ENCODE data around the gene CD55.

CD55 gene

DNA sequence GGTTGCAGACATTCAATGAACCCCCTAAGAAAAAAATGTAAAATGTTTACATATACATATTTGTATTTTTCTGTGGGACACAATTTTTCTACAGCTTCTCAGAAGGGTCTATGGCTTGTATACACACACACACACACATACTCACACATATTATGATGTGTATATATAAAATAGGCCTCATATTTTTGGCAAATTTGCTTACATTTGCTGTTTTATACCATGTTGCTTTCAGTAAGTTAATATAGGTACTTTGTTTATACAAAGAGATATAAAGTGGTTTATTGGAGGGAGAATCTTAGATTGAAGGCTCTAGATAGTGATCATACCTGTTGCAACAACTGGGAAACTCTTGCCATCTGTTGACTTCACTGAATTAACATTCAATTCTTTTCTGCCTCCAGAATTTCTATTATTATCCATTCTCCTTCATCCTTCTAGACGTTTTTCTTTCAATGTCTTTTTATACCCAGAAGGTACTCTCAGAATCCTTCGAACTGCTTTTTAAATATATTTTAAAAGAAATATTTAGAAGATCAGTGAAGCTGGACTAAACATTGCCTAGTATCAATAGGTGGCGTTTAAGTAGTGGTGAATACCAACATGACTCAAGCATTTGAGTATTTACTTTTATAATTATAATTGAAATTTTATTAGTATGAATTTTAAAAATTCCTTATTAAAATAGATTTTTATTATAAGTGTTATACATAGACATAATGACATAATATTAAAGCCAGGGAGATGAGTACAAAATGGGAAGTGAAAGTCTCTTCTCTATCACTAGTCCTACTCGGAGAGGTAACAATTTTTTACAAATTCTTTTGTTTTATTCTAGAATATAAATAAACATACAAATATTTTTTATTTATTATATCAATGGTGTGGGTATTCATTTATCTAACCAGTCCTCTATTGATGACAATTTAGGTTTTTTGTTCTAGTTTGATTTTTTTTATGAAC is 10.2 kb downstream of the CD55 start:
- DNase-seq: no peak

DNA sequence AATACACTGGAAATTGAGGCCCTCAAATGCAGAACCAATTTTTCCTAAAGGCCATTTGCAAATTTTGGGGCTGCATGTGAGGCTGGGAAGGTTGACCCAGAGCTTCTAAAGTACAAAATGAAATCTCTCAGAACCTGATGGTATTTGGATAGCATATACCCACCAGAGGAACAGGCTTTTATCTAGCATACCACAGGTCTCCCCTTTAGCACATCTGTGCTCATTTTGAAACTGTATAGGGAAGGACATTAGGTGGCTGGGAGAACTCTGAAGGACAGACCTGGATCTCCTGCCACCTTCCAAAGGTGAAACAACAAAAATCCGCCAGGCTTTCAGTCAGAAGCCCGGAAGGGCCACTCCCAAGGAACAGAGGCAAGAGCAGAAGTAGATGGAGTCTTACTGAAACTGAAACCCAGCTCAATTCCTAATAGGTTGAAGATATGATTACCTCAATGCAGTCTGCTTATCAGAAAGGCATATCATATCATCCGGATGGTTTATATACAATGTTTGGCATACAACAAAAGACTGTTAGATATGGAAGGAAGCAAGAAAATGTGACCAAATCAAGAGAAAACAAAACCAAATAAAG is 11.6 kb downstream of the CD55 start:
- no peak for DNase-seq

DNA sequence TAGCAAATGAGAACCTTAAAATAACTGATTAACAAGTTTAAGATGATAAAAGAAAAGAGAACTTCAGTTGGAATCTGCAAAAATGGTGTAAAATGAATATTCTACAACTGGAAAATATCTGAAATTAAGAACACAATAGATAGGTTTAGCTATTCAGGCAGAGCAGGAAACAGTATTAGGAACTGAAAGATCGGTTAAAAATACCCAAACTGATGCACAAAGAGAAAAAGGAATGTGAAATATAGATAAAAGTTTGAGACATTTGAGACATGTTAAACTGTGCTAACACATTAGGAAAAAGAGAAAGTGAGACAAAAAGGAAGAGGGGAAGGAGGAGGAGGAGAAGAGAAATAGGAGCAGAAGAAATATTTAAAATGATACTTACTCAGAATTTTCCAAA is 12.1 kb downstream of the CD55 start:
- no peak for DNase-seq

DNA sequence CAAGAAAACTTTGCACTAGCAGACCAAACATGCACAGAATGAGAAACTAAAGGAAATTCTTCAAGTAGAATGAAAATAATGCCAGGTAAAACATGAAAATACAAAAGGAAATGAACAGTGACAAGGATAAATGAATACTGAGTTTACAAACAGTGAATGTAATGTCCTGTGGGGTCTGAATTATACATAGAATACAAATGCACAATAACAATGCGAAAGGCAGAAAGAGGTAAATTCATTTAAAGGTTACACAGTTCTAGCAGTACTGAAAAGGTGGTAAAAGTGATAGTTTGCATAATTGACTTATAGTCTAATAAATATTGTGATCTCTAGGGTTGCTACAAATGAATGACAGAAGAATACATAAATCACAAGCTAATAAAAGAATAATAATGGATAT is 12.9 kb downstream of the CD55 start:
- no peak for DNase-seq

DNA sequence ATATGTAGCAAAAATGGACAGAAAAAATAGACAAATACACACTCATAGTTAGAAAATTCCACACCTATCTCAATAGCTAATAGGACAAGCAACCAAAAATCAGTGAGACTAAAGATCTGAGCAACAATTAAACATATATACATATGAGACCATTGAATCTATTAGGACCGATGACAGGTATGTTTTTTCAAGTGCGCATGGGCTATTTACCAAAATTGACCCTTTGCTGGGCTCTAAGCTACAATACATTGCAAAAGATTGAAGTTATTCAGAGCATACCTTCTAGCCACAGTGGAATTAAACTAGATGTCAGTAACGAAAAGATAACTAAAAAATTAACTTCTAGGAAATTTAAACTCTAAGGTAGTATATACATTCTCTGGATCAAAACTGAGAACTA is 13.7 kb downstream of the CD55 start:
- no peak for DNase-seq

DNA sequence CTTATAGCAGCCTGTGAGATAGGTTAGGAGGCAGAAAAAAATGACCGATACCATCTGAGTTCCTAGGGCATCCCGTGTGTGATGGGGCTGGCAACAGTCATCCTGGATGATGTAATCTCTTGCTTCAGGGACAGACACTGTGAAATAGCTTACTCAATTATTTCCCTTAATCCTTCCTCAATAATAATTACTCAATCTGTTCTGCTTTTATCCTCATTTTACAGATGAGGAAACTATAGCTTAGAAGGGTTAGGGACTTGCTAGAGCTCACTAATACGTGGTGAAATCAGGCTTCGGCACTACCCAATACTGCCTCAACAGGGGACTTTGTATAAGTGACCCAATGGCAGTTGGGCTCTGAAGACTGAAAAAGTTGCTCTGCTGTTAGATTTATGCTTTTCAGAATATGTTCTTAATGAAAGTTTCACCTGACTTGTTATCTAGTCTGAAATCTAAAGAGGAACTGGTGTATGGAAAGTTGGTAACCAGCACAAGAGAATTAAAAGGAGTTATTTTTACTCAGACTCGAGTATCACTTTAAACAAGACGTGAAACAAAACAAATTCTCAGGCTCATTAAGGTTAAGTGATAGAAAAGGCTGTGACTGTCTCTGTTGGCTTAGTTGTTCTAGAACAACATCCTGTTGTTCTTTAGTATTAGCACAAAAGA is 14.4 kb downstream of the CD55 start:
- no peak for DNase-seq

DNA sequence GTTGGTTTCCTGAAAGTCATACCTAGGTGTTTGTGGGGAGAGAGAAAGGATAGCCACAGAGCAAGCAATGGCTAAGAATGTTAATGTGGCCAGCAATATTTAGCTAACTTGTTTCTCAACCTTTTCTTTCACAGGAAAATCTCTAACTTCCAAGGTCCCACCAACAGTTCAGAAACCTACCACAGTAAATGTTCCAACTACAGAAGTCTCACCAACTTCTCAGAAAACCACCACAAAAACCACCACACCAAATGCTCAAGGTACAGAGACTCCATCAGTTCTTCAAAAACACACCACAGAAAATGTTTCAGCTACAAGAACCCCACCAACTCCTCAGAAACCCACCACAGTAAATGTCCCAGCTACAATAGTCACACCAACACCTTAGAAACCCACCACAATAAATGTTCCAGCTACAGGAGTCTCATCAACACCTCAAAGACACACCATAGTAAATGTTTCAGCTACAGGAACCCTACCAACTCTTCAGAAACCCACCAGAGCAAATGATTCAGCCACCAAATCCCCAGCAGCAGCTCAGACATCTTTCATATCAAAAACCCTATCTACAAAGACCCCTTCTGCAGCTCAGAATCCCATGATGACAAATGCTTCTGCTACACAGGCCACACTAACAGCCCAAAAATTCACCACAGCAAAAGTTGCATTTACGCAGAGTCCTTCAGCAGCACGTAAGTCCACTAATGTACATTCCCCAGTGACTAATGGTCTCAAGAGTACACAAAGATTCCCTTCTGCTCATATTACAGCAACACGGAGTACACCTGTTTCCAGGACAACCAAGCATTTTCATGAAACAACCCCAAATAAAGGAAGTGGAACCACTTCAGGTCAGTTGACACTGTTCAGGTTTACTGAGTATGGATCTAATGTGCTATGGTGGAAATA is 15.3 kb downstream of the CD55 start:
- no peak for DNase-seq

DNA sequence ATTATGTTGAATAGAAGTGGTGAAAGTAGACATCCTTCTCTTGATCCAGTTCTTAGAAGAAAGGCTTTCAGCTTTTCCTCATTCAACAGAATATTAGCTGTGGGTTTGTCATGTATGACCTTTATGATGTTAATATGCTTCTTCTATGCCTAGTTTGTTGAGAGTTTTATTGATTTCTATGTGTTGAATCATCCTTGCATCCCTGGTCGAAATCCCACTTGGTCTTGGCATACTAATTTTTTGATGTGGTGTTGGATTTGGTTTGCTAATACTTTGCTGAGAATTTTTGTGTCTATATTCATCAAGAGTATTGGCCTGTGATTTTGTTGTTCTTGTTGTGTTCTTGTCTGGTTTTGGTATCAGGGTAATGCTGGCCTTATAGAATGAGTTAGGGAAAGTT is 20.9 kb downstream of the CD55 start:
- DNase-seq: no peak

DNA sequence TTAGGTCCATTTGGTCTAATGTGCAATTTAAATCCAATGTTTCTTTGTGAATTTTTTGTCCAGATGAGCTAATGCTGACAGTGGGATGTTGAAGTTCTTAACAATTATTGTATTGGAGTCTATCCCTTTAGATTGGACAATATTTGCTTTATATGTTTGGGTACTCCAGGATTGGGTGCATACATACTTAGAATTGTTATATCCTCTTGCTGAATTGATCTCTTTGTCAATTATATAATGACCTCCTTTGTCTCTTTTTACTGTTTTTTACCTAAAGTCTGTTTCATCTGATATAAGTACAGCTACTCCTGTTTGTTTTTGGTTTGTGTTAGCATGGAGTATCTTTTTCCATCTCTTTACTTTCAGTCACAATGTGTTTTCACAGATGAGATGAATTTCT is 22.2 kb downstream of the CD55 start:
- no peak for DNase-seq

DNA sequence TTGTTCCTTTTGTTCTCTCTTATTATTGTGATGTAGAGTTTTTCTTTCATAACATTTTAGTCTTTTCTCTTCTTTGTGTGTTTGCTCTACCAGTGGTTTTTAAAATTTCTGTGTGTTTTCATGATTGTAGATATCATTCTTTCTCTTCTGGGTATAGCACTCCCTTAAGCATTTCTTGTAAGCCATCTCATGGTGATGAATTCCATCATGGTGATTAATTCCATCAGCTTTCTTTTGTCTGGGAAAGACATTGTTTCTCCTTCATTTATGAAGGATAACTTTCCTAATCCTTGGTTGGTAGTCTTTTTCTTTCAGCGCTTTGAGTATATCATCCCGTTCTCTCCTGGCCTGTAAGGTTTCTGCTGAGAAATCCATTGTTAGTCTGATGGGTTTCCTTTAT is 22.7 kb downstream of the CD55 start:
- no peak for DNase-seq

DNA sequence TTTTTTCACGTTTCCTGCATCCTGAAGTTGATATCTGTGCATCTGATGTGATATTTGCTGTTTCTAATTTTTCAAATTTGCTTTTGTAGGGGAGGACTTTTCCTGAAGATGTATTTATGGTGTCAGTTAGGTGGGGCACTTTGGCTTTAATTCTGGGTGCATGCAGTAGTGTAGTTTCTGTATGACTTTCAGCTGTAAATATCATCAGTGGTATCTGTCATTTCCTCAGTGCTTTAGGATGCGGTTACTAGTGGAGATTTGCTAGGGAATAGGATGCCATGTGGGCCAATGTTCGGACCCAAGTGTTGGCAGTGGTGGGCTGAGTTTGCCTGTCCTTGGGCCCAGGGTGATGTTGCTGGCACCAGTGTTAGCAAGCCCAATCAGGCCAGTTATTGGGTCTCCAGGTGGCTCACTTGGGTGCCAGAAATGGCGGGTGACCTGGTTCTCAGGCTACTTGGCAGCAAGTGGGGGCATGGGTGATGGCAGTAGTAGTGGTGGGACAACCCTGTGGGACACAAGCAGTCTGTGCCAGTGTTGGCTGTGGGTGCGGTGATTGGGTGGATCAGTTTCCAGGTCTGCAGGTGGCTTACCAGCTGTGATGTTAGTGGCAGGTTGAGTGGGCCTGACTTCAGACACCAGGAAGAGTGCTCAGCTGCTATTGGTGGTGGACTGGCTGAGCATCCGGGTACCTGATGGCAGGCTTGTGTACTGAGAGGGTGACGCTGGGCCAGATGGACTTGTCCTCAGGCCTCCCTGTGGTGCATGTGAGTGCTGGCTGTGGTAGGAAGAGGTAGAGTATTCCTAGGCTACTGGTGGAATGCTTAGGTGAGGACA is 24.4 kb downstream of the CD55 start:
- no peak for DNase-seq

DNA sequence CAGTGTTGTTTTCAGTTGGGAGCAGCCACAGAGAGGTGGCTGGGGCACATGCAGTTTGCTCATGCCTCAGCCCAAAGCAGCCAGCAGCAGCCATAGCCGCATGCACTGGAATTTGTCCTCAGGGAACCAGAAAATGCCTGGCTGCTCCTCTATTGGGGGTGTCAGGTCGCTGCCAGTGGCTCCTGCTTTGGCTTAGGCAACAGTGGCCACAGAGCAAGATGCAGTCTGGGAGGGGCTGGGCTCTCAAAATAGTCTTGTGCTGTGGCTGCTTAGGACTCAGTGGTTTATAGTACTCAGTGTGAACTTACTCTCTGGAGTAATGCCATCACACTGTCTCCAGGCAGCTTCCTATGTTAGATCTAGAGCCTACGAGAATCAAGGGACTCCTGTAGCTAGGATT is 25.0 kb downstream of the CD55 start:
- no peak for DNase-seq

DNA sequence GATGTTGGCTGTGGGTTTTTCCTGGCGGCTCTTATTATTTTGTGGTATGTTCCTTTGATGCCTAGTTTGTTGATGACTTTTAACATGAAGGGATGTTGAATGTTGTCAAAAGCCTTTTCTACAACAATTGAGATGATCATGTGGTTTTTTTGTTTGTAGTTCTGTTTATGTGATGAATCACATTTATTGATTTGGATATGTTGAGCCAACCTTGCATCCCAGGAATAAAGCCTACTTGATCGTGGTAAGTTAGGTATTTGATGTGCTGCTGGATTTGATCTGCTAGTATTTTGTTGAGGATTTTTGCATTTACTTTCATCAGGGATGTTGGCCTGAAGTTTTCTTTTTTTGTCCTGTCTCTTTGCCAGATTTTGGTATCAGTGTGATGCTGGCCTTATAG is 28.5 kb downstream of the CD55 start:
- DNase-seq: no peak

DNA sequence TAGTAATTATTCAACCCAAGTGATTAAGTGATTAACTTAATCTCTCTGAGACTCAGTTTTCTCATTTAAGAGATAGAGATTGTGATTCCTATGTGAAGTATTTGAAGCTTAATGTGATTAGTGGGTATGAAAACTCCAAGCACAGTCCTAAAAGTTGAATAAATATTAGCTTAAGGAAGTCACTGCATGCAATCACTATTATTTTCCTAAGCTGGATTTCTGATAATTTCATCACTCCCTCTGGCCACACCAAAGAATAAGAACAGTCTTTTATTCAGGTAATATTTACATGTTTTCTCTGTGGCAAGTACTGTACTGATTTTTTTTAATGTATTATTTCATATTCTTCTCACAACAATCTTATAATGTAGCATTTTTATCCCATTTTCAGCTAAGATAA is 31.1 kb downstream of the CD55 start:
- DNase-seq: no peak

DNA sequence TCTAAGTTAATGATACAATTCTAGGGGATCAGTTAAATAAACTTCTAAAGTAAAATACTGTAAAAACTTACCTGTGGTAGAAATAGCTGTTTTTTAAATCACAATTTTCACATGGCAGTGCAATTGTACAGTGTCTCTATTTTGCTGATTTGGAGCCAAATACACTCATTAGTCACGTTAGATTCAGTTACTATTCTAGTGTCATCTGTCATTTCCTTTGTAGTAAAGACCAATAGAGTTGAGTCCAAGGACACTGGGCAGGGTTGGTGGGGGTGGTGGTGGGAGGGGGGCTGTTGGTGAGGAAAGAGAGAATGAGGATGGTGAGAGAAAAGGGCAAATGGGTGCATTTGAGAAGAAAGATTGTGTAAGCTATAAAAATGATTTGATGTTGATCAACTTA is 33.6 kb downstream of the CD55 start:
- DNase-seq: no peak

DNA sequence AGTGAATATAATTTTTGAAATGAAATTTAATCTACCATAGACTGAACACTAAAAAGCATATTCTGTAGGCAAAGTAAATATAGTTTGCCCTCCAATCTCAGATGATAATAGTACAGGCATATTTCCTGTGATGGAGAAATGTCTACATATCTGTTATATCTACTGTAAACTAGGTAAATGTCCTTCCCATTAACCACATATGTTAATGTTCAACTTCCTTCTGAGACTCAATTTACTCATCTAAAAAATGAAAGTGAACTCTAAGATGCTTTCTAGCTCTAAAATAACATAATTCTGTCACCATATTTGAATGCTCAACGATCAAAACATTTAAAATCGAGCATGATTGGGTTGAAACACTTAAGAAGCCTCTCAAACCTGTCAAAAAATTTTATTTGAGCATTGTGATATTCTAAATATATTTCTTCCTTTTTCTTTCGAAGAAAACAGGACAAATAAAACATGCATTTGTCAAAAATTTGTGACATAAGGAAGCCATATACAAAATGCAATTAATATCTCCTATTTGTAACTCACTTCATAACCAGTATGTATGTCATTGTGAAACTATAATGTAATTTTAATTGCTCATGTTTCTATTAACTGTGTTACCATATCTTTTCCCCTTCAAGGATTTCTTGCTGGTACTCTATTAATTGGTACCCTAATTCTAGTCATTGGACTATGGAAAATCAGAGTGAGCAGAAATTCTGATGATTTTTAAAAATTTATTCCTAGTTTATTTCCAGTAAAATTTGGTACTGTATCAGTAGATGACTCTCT is 34.2 kb downstream of the CD55 start:
- no peak for DNase-seq

DNA sequence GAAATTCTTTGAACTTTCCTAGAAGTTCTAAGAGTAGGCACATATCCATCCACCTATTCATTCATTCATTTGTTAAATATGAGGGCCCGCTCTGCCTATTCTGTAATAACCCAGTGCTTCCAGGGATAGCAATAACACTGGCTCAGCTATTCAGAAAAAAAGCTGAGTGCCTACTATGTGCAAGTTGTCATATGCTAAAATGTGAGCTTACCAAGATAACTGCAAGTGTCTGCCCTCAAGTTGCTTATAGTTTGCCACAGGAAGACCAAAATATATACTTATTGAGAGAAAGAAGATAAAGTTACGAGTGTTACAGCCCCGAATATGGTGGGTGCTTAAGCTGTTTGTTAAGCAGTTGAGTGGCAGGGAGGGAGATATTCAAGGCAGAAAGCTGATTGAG is 39.6 kb downstream of the CD55 start:
- no peak for DNase-seq

DNA sequence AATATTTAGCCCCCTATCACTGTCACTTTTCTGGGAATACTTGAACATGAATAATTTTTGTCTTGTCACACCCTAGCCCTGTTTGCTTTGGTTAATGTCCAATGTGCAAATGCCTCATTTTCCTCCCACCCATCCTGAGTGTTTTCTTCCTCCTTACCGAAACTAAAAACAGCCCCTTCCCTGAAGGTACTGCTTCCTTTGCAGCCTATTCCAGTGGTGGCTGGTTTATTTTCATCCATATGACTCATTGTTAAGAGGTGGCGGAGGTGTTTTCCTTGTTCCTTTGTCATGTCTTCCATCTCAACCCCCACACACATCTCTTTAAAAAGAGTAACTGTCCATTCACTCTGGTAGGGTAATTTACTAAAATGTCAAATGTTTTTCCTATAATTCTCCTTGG is 40.4 kb downstream of the CD55 start:
- DNase-seq: no peak

DNA sequence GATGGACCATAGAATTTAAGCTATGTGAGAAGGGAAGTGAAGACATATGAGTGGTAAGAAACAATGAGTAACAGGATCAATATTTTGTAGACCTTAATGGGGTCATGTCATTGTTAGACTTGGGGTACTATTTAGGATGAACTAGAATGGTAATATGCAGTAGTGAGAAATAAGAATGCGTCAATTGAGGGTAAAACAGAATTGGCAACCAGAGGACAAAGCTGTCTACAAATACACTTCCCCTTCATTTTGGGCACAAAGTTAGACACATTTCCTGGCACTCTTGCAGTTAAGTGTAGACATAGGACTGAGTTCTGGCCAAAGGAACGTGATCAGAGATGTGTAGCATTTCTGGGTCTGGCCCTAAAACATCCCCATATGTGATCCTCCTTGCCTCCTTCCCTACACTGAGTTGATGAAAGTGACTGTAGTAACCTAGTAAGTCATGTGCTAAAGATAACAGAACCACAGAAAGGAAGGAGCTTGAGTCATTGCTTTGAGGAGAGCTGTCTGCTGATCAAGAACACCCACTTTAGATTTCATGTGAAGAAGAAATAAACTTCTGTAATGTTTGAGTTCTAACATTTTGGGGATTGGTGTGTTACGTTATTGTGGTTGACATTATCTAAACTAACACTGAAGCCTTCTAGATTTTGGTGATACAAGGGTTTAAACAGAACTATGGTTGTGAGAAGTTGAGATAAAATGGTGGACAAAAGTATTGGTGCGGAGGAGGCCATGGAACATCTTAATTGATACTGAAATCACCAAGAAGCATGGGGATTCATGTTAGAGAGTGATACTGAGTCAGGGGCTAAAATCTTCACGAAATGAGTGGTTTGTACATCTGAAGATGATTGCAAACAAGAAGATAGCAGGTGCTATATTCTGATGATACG is 41.7 kb downstream of the CD55 start:
- DNase-seq: no peak

DNA sequence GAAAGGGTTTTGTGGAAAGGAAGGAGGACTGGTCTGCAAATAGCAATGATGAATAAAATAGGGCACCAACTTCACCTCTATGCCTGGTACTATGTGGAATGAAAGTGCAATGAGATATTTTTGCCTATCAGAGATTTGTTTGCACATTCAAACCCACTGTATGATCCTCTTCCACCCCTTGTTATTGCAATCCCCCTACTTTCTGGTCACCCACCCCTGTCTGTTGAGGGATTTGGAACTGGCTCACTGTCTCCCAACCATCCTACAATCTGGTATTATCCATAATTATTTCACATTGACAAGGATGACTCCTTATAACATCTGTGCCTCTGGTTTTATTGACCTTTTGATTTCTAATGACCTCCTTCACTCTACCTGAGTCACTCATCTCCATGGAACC is 42.4 kb downstream of the CD55 start:
- DNase-seq: no peak

All from right hindlimb (tissue), 1 donor.